Keratinocyte (primary cell): ENCODE data around the gene PDILT.

Experiments used
- CTCF ChIP-seq, 3 experiments: IDR thresholded peaks in 1 of 3; conservative IDR thresholded peaks in 1 of 3; optimal IDR thresholded peaks in 1 of 3; 2 replicates in 2 of 3; 3 replicates in 1 of 3; pipeline versions ENCODE3 to v1.5.1; 2011; ENCODE audit warnings: low read length in 3 of 3, mild to moderate bottlenecking in 3 of 3, moderate library complexity in 2 of 3, control low read depth in 1 of 3, inconsistent platforms in 1 of 3; ENCODE audit not compliant: insufficient read depth in 2 of 3; ENCODE audit errors: extremely low read depth in 1 of 3
- EZH2 ChIP-seq: IDR thresholded peaks from one replicate; pipeline ENCODE4 v1.6.1; 2012; ENCODE audit warnings: inconsistent platforms, mild to moderate bottlenecking, low read length, moderate library complexity

- TF ChIP-seq CTCF (optimal IDR thresholded peaks at IDR 0.05 in 1 of 3, IDR thresholded peaks at IDR 0.05 in 1 of 3, conservative IDR thresholded peaks at IDR 0.05 in 1 of 3; ENCODE audit: extremely low read depth in 1 of 3, insufficient read depth in 2 of 3, low read length in 3 of 3): no peak
- TF ChIP-seq EZH2: no peak
Observed at GRCh38 chr16:20363191-20363590, 41.3 kb downstream of the PDILT start.
